Sigmoid colon (tissue), 4 donors: ENCODE measurements around the gene MTUS2.

Source experiments
- CTCF ChIP-seq, 4 experiments: fragments of 450-650 bp in 3 of 4; fragments of 200-600 bp in 1 of 4; IDR thresholded peaks; one replicate each; pipeline ENCODE4 v1.5.1; 2016 to 2019; ENCODE audit warnings: antibody characterized with exemption in 4 of 4, mild to moderate bottlenecking in 3 of 4, moderate library complexity in 2 of 4
- EP300 ChIP-seq, 4 donors: sonication (generic); formaldehyde crosslinking; IDR thresholded peaks; one replicate each; pipeline ENCODE4 v1.6.1; 2017; ENCODE audit warnings: antibody characterized with exemption in 4 of 4
- POLR2AphosphoS5 ChIP-seq, 4 donors: sonication (generic); formaldehyde crosslinking; IDR thresholded peaks; one replicate each; pipeline ENCODE4 v1.6.1; 2017; ENCODE audit warnings: antibody characterized with exemption in 4 of 4

- no peak for TF ChIP-seq CTCF (IDR thresholded peaks at IDR 0.05)
- TF ChIP-seq EP300 (IDR thresholded peaks at IDR 0.05) = no peak
- no peak for TF ChIP-seq POLR2AphosphoS5 (IDR thresholded peaks at IDR 0.05)
Measured at GRCh38 chr13:29524176-29524575, 704.0 kb downstream of the MTUS2 start.
